HepG2 (cell line): ENCODE data around the gene F12. TPM values are rescaled to one million over a fixed set of nuclear protein-coding genes. Genes with fewer than 3 reads are reported as not detected.
A peak's percentile ranks its signal among the peaks of the same experiment; 100 is the strongest.

Experiments
- AHDC1 ChIP-seq: sonication (generic); formaldehyde crosslinking; IDR thresholded peaks from 2 replicates; pipeline ENCODE4 v1.5.1; 2020; ENCODE audit warnings: mild to moderate bottlenecking, missing genetic modification reagents, borderline replicate concordance
- ETS1 ChIP-seq: sonication (generic); formaldehyde crosslinking; IDR thresholded peaks from 2 replicates; pipeline ENCODE4 v1.4.0; 2020; ENCODE audit warnings: missing genetic modification reagents
- KLF16 ChIP-seq, 2 experiments: sonication (generic) in 1 of 2; formaldehyde crosslinking in 1 of 2; IDR thresholded peaks; 2 replicates each; pipeline versions ENCODE4 v1.6.1 to v1.8.0; 2016 to 2023; ENCODE audit warnings: missing genetic modification reagents in 2 of 2, missing compliant biosample characterization in 1 of 2
- LRRFIP1 ChIP-seq: sonication (generic); formaldehyde crosslinking; conservative IDR thresholded peaks from 2 replicates; pipeline ENCODE4 v1.4.0; 2020; ENCODE audit warnings: missing genetic modification reagents
- NFYB ChIP-seq: sonication (generic); formaldehyde crosslinking; IDR thresholded peaks from 2 replicates; pipeline ENCODE4 v1.4.0; 2020; ENCODE audit warnings: missing genetic modification reagents
- PAXIP1 ChIP-seq: sonication (generic); formaldehyde crosslinking; conservative IDR thresholded peaks from 2 replicates; pipeline ENCODE4 v1.4.0; 2020; ENCODE audit warnings: mild to moderate bottlenecking, missing genetic modification reagents, moderate library complexity
- SAFB2 ChIP-seq: sonication (generic); formaldehyde crosslinking; IDR thresholded peaks from 2 replicates; pipeline ENCODE4 v1.5.1; 2020; ENCODE audit warnings: missing genetic modification reagents, low read depth, mild to moderate bottlenecking, borderline replicate concordance
- ZNF224 ChIP-seq: sonication (generic); formaldehyde crosslinking; IDR thresholded peaks from 2 replicates; pipeline ENCODE4 v1.5.0; 2020; ENCODE audit warnings: mild to moderate bottlenecking, missing genetic modification reagents
- ZNF234 ChIP-seq: sonication (generic); formaldehyde crosslinking; conservative IDR thresholded peaks from 2 replicates; pipeline ENCODE4 v1.5.1; 2020; ENCODE audit warnings: mild to moderate bottlenecking, missing genetic modification reagents
- ZNF652 ChIP-seq: IDR thresholded peaks from 2 replicates; pipeline ENCODE4 v1.6.1; 2016; ENCODE audit warnings: low read depth, borderline replicate concordance
- ZUFSP ChIP-seq: sonication (generic); formaldehyde crosslinking; IDR thresholded peaks from 2 replicates; pipeline ENCODE4 v1.9.0; 2021; ENCODE audit warnings: missing genetic modification reagents, mild to moderate bottlenecking, borderline replicate concordance
- polyA plus RNA-seq, 8 experiments: library from polyadenylated mRNA; depleted of rRNA in 3 of 8; stranded (reverse) in 7 of 8; unstranded in 1 of 8; fragments of >200 nt; fragmentation: Illumina TruSeq in 4 of 8; extraction: Trizol in 4 of 8; gene quantifications; 2 replicates each; pipeline versions ENCODE4 v1.2.1 to v1.2.3, GENCODE V29; 2011 to 2016; ENCODE audit warnings: low read depth in 4 of 8, missing spikeins in 1 of 8, mixed read lengths in 1 of 8; ENCODE audit not compliant: insufficient read depth in 1 of 8
- total RNA-seq, 5 experiments: library from RNA; depleted of rRNA; stranded (reverse); fragments of >200 nt; fragmentation: Illumina TruSeq; extraction: Trizol; gene quantifications; 2 replicates each; pipeline ENCODE4 v1.2.3, GENCODE V29; 2016; ENCODE audit warnings: low read depth in 1 of 5

The F12 gene
- total and polyA plus RNA-seq, 2 of the 13 experiments (the other 11 are each of a cell fraction or from before 2014, with no cell fraction given) = 2.5 to 3.0 TPM

GRCh38 chr5:177378884-177379883, 30.2 kb downstream of the F12 start (continued):
- TF ChIP-seq AHDC1 (no peak; the same call in 1 of the 2 replicates), ZNF224 (CRISPR knock-in tag) (peak; percentile 87; the same call in 1 of the 2 replicates), SAFB2 (CRISPR knock-in tag) (peak; percentile 54; the same call in 1 of the 2 replicates), ZUFSP (CRISPR knock-in tag) (no peak), KLF16 (CRISPR knock-in tag; IDR thresholded peaks at IDR 0.05) (peak in 1 of 2 experiments; percentile 52; a peak in 1 of 4 replicates), ZNF652 (no peak; the same call in none of the 2 replicates), ETS1 (CRISPR knock-in tag) (no peak), LRRFIP1 (CRISPR knock-in tag) (no peak), ZNF234 (CRISPR knock-in tag) (no peak; the same call in 1 of the 2 replicates), PAXIP1 (CRISPR knock-in tag) (peak; percentile 96), NFYB (CRISPR knock-in tag) (no peak)
